K562 (cell line): Measurements from ENCODE around the gene ITGA7. TPM values are rescaled to one million over a fixed set of nuclear protein-coding genes. Genes with fewer than 3 reads are reported as not detected.

Source experiments
- HNRNPK ChIP-seq: fragments of 200-400 bp; formaldehyde crosslinking; IDR thresholded peaks from one replicate; pipeline ENCODE4 v1.6.1; 2018; ENCODE audit warnings: mild to moderate bottlenecking, low read depth, low read length; ENCODE audit not compliant: poor library complexity, severe bottlenecking
- KLF1 ChIP-seq: fragments of 450-650 bp; IDR thresholded peaks from 2 replicates; pipeline ENCODE4 v1.6.1; 2016; ENCODE audit warnings: missing genetic modification characterization, missing compliant biosample characterization
- MAFG ChIP-seq: fragments of 450-650 bp; conservative IDR thresholded peaks from 2 replicates; pipeline ENCODE4 v1.6.1; 2016; ENCODE audit warnings: missing genetic modification characterization, missing compliant biosample characterization
- MIER1 ChIP-seq: fragments of 450-650 bp; IDR thresholded peaks from 2 replicates; pipeline ENCODE4 v1.6.1; 2016; ENCODE audit warnings: antibody characterized with exemption, mild to moderate bottlenecking, low read depth
- SNIP1 ChIP-seq: fragments of 450-650 bp; IDR thresholded peaks from 2 replicates; pipeline ENCODE4 v1.7.1; 2017; ENCODE audit warnings: low read depth, mild to moderate bottlenecking
- TCF3 ChIP-seq: sonication (generic); formaldehyde crosslinking; IDR thresholded peaks from 2 replicates; pipeline ENCODE4 v1.4.0; 2020; ENCODE audit warnings: mild to moderate bottlenecking, missing genetic modification reagents
- ZNF224 ChIP-seq: sonication (generic); formaldehyde crosslinking; IDR thresholded peaks from 2 replicates; pipeline ENCODE4 v1.8.0; 2022; ENCODE audit warnings: mild to moderate bottlenecking, missing genetic modification reagents
- ZNF75A ChIP-seq: fragments of 450-650 bp; formaldehyde crosslinking; IDR thresholded peaks from 2 replicates; pipeline ENCODE4 v1.4.0; 2020; ENCODE audit warnings: mild to moderate bottlenecking
- ZNF830 ChIP-seq: fragments of 250-450 bp; sonication (Bioruptor Pico); IDR thresholded peaks from 2 replicates; pipeline ENCODE4 v1.5.0; 2021; ENCODE audit warnings: mild to moderate bottlenecking
- polyA plus RNA-seq, 8 experiments: library from polyadenylated mRNA; depleted of rRNA in 4 of 8; stranded (reverse) in 5 of 8; unstranded in 3 of 8; fragments of >200 nt; fragmentation: Nextera tagmentation in 2 of 8; fragmentation: Illumina TruSeq in 1 of 8; extraction: Ambion mirVana in 2 of 8; extraction: Trizol in 1 of 8; gene quantifications; 2 replicates each; pipeline versions ENCODE4 v1.2.1 to v1.2.3, GENCODE V29; 2011 to 2014; ENCODE audit warnings: inconsistent platforms in 1 of 8, missing spikeins in 1 of 8
- total RNA-seq, 7 experiments: library from RNA; depleted of rRNA in 6 of 7; stranded (reverse); fragments of >200 nt in 6 of 7; fragmentation: Illumina TruSeq in 2 of 7; extraction: Trizol in 2 of 7; gene quantifications; 2 replicates each; pipeline versions ENCODE4 v1.2.1 to v1.2.3, GENCODE V29; 2011 to 2021; ENCODE audit warnings: low replicate concordance in 1 of 7
- TF ChIP-seq, protein P1 (sequence below), 2 experiments: fragments of 450-650 bp; IDR thresholded peaks; 2 replicates each; pipeline ENCODE4 v1.6.1; 2018; ENCODE audit warnings: mild to moderate bottlenecking in 2 of 2, low read depth in 1 of 2; ENCODE audit not compliant: partially characterized antibody in 2 of 2
- TF ChIP-seq, protein P2 (sequence below): sonication (generic); formaldehyde crosslinking; IDR thresholded peaks from 2 replicates; pipeline ENCODE4 v1.8.0; 2022; ENCODE audit warnings: missing genetic modification reagents, mild to moderate bottlenecking, borderline replicate concordance
- TF ChIP-seq, protein P3 (sequence below): sonication (generic); formaldehyde crosslinking; IDR thresholded peaks from 2 replicates; pipeline ENCODE4 v1.8.0; 2022; ENCODE audit warnings: mild to moderate bottlenecking, missing genetic modification reagents, borderline replicate concordance
- TF ChIP-seq, protein P4 (sequence below): sonication (generic); formaldehyde crosslinking; IDR thresholded peaks from 2 replicates; pipeline ENCODE4 v1.8.1; 2023; ENCODE audit warnings: mild to moderate bottlenecking, missing genetic modification reagents
- TF ChIP-seq, protein P5 (sequence below): fragments of 450-650 bp; IDR thresholded peaks from 2 replicates; pipeline ENCODE4 v1.6.1; 2016; ENCODE audit warnings: low read depth, mild to moderate bottlenecking, moderate library complexity
- TF ChIP-seq, protein P6 (sequence below): fragments of 450-650 bp; conservative IDR thresholded peaks from 2 replicates; pipeline ENCODE4 v1.6.1; 2016; ENCODE audit warnings: missing genetic modification characterization, low read depth, mild to moderate bottlenecking, control low read depth, missing compliant biosample characterization

ITGA7 gene
- total and polyA plus RNA-seq, 9 of the 15 experiments (the other 6 are each of a cell fraction or from before 2014, with no cell fraction given) = 0.11 to 2.3 (median 0.56) TPM; not detected in 1

DNA sequence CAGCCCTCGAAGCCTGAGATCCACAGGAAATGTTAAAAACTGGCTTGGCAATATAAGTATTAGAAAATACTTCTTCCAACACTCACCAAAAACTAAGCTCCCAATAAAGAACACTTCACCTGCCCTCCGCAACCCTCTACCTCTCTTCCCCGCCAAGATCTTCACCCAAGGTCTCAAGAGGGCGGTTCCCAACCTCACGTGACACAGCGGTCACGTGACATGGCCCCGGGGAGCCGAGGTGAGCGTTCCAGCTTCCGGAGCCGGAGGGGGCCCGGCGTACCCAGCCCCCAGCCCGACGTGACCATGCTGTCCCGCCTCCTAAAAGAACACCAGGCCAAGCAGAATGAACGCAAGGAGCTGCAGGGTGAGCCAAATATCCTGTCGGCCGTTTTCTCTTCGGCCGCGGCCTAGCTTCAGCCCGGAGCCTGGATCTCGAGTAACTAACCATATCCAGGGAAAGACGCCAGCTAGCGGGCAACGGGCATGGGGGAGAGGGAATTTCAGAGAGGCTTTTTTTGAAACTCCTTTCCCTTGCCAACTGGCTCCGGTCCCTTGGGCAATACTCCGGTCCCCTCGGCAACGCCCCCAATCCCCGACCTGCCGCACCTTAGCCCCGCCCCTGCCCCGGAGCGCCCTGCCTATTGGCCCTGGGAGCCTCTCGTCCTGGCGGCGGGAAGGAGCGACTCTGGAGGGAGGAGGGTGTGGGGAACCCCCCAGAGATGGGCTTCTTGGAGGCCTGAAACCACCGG, 8.3 kb upstream of the ITGA7 start, which contains the start of gene BLOC1S1 (continued):
- TF ChIP-seq, protein P1, sequence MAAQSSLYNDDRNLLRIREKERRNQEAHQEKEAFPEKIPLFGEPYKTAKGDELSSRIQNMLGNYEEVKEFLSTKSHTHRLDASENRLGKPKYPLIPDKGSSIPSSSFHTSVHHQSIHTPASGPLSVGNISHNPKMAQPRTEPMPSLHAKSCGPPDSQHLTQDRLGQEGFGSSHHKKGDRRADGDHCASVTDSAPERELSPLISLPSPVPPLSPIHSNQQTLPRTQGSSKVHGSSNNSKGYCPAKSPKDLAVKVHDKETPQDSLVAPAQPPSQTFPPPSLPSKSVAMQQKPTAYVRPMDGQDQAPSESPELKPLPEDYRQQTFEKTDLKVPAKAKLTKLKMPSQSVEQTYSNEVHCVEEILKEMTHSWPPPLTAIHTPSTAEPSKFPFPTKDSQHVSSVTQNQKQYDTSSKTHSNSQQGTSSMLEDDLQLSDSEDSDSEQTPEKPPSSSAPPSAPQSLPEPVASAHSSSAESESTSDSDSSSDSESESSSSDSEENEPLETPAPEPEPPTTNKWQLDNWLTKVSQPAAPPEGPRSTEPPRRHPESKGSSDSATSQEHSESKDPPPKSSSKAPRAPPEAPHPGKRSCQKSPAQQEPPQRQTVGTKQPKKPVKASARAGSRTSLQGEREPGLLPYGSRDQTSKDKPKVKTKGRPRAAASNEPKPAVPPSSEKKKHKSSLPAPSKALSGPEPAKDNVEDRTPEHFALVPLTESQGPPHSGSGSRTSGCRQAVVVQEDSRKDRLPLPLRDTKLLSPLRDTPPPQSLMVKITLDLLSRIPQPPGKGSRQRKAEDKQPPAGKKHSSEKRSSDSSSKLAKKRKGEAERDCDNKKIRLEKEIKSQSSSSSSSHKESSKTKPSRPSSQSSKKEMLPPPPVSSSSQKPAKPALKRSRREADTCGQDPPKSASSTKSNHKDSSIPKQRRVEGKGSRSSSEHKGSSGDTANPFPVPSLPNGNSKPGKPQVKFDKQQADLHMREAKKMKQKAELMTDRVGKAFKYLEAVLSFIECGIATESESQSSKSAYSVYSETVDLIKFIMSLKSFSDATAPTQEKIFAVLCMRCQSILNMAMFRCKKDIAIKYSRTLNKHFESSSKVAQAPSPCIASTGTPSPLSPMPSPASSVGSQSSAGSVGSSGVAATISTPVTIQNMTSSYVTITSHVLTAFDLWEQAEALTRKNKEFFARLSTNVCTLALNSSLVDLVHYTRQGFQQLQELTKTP (IDR thresholded peaks at IDR 0.05; ENCODE audit: low read depth in 1 of 2, partially characterized antibody in 2 of 2) = peak; percentile 34 to 97
- TF ChIP-seq HNRNPK (no peak), KLF1 (tag) (peak; percentile 80; the same call in 1 of the 2 replicates), MAFG (tag) (no peak), ZNF224 (CRISPR knock-in tag) (no peak), SNIP1 (no peak), TCF3 (CRISPR knock-in tag) (no peak), MIER1 (no peak; the same call in 1 of the 2 replicates), ZNF830 (CRISPR knock-in tag) (no peak), ZNF75A (CRISPR knock-in tag) (no peak)
- TF ChIP-seq, protein P2, sequence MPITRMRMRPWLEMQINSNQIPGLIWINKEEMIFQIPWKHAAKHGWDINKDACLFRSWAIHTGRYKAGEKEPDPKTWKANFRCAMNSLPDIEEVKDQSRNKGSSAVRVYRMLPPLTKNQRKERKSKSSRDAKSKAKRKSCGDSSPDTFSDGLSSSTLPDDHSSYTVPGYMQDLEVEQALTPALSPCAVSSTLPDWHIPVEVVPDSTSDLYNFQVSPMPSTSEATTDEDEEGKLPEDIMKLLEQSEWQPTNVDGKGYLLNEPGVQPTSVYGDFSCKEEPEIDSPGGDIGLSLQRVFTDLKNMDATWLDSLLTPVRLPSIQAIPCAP = no peak
- TF ChIP-seq, protein P3, sequence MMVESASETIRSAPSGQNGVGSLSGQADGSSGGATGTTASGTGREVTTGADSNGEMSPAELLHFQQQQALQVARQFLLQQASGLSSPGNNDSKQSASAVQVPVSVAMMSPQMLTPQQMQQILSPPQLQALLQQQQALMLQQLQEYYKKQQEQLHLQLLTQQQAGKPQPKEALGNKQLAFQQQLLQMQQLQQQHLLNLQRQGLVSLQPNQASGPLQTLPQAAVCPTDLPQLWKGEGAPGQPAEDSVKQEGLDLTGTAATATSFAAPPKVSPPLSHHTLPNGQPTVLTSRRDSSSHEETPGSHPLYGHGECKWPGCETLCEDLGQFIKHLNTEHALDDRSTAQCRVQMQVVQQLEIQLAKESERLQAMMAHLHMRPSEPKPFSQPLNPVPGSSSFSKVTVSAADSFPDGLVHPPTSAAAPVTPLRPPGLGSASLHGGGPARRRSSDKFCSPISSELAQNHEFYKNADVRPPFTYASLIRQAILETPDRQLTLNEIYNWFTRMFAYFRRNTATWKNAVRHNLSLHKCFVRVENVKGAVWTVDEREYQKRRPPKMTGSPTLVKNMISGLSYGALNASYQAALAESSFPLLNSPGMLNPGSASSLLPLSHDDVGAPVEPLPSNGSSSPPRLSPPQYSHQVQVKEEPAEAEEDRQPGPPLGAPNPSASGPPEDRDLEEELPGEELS (CRISPR knock-in tag) = no peak
- TF ChIP-seq, protein P4, sequence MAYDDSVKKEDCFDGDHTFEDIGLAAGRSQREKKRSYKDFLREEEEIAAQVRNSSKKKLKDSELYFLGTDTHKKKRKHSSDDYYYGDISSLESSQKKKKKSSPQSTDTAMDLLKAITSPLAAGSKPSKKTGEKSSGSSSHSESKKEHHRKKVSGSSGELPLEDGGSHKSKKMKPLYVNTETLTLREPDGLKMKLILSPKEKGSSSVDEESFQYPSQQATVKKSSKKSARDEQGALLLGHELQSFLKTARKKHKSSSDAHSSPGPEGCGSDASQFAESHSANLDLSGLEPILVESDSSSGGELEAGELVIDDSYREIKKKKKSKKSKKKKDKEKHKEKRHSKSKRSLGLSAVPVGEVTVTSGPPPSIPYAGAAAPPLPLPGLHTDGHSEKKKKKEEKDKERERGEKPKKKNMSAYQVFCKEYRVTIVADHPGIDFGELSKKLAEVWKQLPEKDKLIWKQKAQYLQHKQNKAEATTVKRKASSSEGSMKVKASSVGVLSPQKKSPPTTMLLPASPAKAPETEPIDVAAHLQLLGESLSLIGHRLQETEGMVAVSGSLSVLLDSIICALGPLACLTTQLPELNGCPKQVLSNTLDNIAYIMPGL (CRISPR knock-in tag) = no peak
- TF ChIP-seq, protein P5, sequence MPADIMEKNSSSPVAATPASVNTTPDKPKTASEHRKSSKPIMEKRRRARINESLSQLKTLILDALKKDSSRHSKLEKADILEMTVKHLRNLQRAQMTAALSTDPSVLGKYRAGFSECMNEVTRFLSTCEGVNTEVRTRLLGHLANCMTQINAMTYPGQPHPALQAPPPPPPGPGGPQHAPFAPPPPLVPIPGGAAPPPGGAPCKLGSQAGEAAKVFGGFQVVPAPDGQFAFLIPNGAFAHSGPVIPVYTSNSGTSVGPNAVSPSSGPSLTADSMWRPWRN = peak; percentile 15; the same call in 1 of the 2 replicates
- TF ChIP-seq, protein P6, sequence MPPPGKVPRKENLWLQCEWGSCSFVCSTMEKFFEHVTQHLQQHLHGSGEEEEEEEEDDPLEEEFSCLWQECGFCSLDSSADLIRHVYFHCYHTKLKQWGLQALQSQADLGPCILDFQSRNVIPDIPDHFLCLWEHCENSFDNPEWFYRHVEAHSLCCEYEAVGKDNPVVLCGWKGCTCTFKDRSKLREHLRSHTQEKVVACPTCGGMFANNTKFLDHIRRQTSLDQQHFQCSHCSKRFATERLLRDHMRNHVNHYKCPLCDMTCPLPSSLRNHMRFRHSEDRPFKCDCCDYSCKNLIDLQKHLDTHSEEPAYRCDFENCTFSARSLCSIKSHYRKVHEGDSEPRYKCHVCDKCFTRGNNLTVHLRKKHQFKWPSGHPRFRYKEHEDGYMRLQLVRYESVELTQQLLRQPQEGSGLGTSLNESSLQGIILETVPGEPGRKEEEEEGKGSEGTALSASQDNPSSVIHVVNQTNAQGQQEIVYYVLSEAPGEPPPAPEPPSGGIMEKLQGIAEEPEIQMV (tag) = no peak
